HepG2 (cell line): Measurements from ENCODE around the gene ELMO2. TPM values are rescaled to one million over a fixed set of nuclear protein-coding genes. Genes with fewer than 3 reads are reported as not detected.

Experiments used
- ATAC-seq: fragments of 200-7000 bp; cut with Tn5 transposase; 3 replicates; pipeline ENCODE4 v1.9.1; 2020; ENCODE audit warnings: mild to moderate bottlenecking, moderate library complexity
- BruUV-seq: library from RNA; stranded (reverse); fragments of 400-500 nt; replicated peaks from 2 replicates; lab custom pipeline; 2021; lab: Mats Ljungman, UMichigan
- CTCF ChIA-PET: fragments of 300-600 bp; formaldehyde crosslinking; extraction: SDS; loops from one replicate; lab custom pipeline; 2021; ENCODE audit warnings: low total read pairs, inconsistent platforms, low intra/inter-chr PET ratio; lab: Yijun Ruan, JAX
- POLR2A ChIA-PET: fragments of 350-600 bp; sonication (Branson Sonifier 250); formaldehyde crosslinking; loops from one replicate; lab custom pipeline; 2020; ENCODE audit warnings: antibody characterized with exemption, inconsistent platforms; lab: Yijun Ruan, JAX
- DNase-seq: peaks from one replicate; pipeline ENCODE4 v3.0.0-alpha.2; 2015; ENCODE audit warnings: low spot score
- FAIRE-seq: peaks from 3 replicates; lab custom pipeline; 2011; peaks lifted over from hg19 to GRCh38; lab: Jason Lieb, UNC
- H2AFZ ChIP-seq: one replicate; pipeline ENCODE4 v1.6.1; 2011; ENCODE audit warnings: low read length, inconsistent platforms
- H3K27ac ChIP-seq: fragments of 300-600 bp; 3 replicates; pipeline ENCODE4 v1.8.0; 2011; ENCODE audit warnings: mixed run types, mild to moderate bottlenecking, mixed read lengths, low read length, inconsistent platforms; ENCODE audit not compliant: insufficient read depth; ENCODE audit errors: extremely low read length
- H3K27me3 ChIP-seq, 2 experiments: fragments of 200-600 bp in 1 of 2; 2 replicates in 1 of 2; 3 replicates in 1 of 2; pipeline versions ENCODE4 v1.6.0 to v1.8.0; 2011; ENCODE audit warnings: low read length in 2 of 2, mild to moderate bottlenecking in 2 of 2, moderate library complexity in 2 of 2, inconsistent platforms in 1 of 2; ENCODE audit not compliant: insufficient read depth in 2 of 2, control insufficient read depth in 1 of 2
- H3K36me3 ChIP-seq, 2 experiments: fragments of 200-600 bp in 1 of 2; replicated peaks in 1 of 2; 2 replicates in 1 of 2; 3 replicates in 1 of 2; pipeline versions ENCODE4 v1.5.1 to v1.8.0; 2011; ENCODE audit warnings: low read length in 2 of 2, inconsistent platforms in 1 of 2; ENCODE audit not compliant: insufficient read depth in 2 of 2, control insufficient read depth in 1 of 2
- H3K4me1 ChIP-seq: 2 replicates; pipeline ENCODE4 v1.5.1; 2012; ENCODE audit warnings: low read length, inconsistent platforms; ENCODE audit not compliant: insufficient read depth
- H3K4me2 ChIP-seq: 2 replicates; pipeline ENCODE4 v1.6.0; 2011; ENCODE audit warnings: low read depth, low read length, inconsistent platforms
- H3K4me3 ChIP-seq, 3 experiments: fragments of 200-600 bp in 1 of 3; sonication (generic), shearing (Covaris generic) in 1 of 3; replicated peaks in 1 of 3; 2 replicates each; pipeline ENCODE4 v1.5.1; 2011 to 2016; ENCODE audit warnings: low read length in 3 of 3, inconsistent platforms in 2 of 3, low read depth in 2 of 3, mild to moderate bottlenecking in 2 of 3, control low read depth in 1 of 3, mixed read lengths in 1 of 3; ENCODE audit not compliant: insufficient read depth in 1 of 3
- H3K79me2 ChIP-seq: one replicate; pipeline ENCODE4 v1.6.1; 2011; ENCODE audit warnings: low read length, inconsistent platforms; ENCODE audit not compliant: insufficient read depth
- H3K9ac ChIP-seq: 2 replicates; pipeline ENCODE4 v1.6.0; 2011; ENCODE audit warnings: mild to moderate bottlenecking, low read depth, low read length, inconsistent platforms; ENCODE audit not compliant: insufficient read depth
- H3K9me3 ChIP-seq: 2 replicates; pipeline ENCODE4 v1.5.1; 2012; ENCODE audit warnings: mild to moderate bottlenecking, low read length
- H4K20me1 ChIP-seq: 2 replicates; pipeline ENCODE4 v1.6.0; 2011; ENCODE audit warnings: inconsistent platforms, mild to moderate bottlenecking, low read length, moderate library complexity; ENCODE audit not compliant: insufficient read depth
- ATF5 ChIP-seq: sonication (generic); formaldehyde crosslinking; IDR thresholded peaks from 2 replicates; pipeline ENCODE4 v1.4.0; 2020; ENCODE audit warnings: mild to moderate bottlenecking, low read depth, missing genetic modification reagents
- FOXA3 ChIP-seq: IDR thresholded peaks from 2 replicates; pipeline ENCODE4 v1.6.1; 2016; ENCODE audit warnings: missing genetic modification reagents, missing compliant biosample characterization
- KDM6A ChIP-seq: IDR thresholded peaks from 2 replicates; pipeline ENCODE4 v1.6.1; 2016; ENCODE audit warnings: low read depth
- RFXAP ChIP-seq: sonication (generic); formaldehyde crosslinking; IDR thresholded peaks from 2 replicates; pipeline ENCODE4 v1.4.0; 2020; ENCODE audit warnings: missing genetic modification reagents, borderline replicate concordance
- TIGD3 ChIP-seq: sonication (generic); formaldehyde crosslinking; IDR thresholded peaks from 2 replicates; pipeline ENCODE4 v1.5.1; 2020; ENCODE audit warnings: mild to moderate bottlenecking, missing genetic modification reagents, borderline replicate concordance
- ZC3H13 ChIP-seq: sonication (generic); formaldehyde crosslinking; IDR thresholded peaks from 2 replicates; pipeline ENCODE4 v1.8.1; 2023; ENCODE audit warnings: mild to moderate bottlenecking, missing genetic modification reagents, moderate library complexity
- ZFY ChIP-seq: sonication (generic); formaldehyde crosslinking; IDR thresholded peaks from 2 replicates; pipeline ENCODE4 v1.4.0; 2020; ENCODE audit warnings: missing genetic modification reagents
- ZNF639 ChIP-seq: conservative IDR thresholded peaks from 2 replicates; pipeline ENCODE4 v1.6.1; 2018; ENCODE audit warnings: missing genetic modification reagents
- ZNF652 ChIP-seq: IDR thresholded peaks from 2 replicates; pipeline ENCODE4 v1.6.1; 2016; ENCODE audit warnings: low read depth, borderline replicate concordance
- ZNF800 ChIP-seq: sonication (generic); formaldehyde crosslinking; IDR thresholded peaks from 2 replicates; pipeline ENCODE4 v1.4.0; 2020; ENCODE audit warnings: missing genetic modification reagents
- WGBS: methylation state at CpG from one replicate; pipeline ENCODE4 v1.1.6; 2017; ENCODE audit warnings: low lambda C conversion rate; 5-methylcytosine and 5-hydroxymethylcytosine counted together
- in situ Hi-C: cut with HindIII; loops from 2 replicates; pipeline ENCODE4 v1.10.0; 2017; ENCODE audit warnings: low pct_unique_long_range_greater_than_20kb; ENCODE audit not compliant: extremely low pct_ligation_motif_present
- intact Hi-C: fragments of 100-400 bp; cut with micrococcal nuclease; formaldehyde crosslinking; loops from one replicate; pipeline ENCODE4 v1.10.0; 2022; ENCODE audit not compliant: unreplicated experiment
- polyA plus RNA-seq, 8 experiments: library from polyadenylated mRNA; depleted of rRNA in 3 of 8; stranded (reverse) in 7 of 8; unstranded in 1 of 8; fragments of >200 nt; fragmentation: Illumina TruSeq in 4 of 8; extraction: Trizol in 4 of 8; gene quantifications; 2 replicates each; pipeline versions ENCODE4 v1.2.1 to v1.2.3, GENCODE V29; 2011 to 2016; ENCODE audit warnings: low read depth in 4 of 8, missing spikeins in 1 of 8, mixed read lengths in 1 of 8; ENCODE audit not compliant: insufficient read depth in 1 of 8
- total RNA-seq, 5 experiments: library from RNA; depleted of rRNA; stranded (reverse); fragments of >200 nt; fragmentation: Illumina TruSeq; extraction: Trizol; gene quantifications; 2 replicates each; pipeline ENCODE4 v1.2.3, GENCODE V29; 2016; ENCODE audit warnings: low read depth in 1 of 5

The ELMO2 gene
- total and polyA plus RNA-seq, 2 of the 13 experiments (the other 11 are each of a cell fraction or from before 2014, with no cell fraction given): 30.6 to 35.7 TPM

- ATAC-seq (no peak), FAIRE-seq (no peak), DNase-seq (no peak)
- Histone ChIP-seq H3K4me3 (no peak overlapping the region), H3K27me3 (no peaks in the 10 kb centered on the region; a peak in 1 of 5 replicates), H3K4me2 (no peak overlapping the region), H3K36me3 (peaks cover 40 to 68% of the 10 kb centered on the region in 2 experiments), H2AFZ (no peak overlapping the region), H3K79me2 (peaks cover 15% of the 10 kb centered on the region), H3K27ac (no peak overlapping the region), H3K9ac (no peak overlapping the region), H3K9me3 (no peaks in the 10 kb centered on the region), H4K20me1 (peaks cover 5% of the 10 kb centered on the region; the same call in 1 of the 2 replicates), H3K4me1 (peaks cover 23% of the 10 kb centered on the region)
- in situ Hi-C loops: loop anchor here (25.0 kb wide), 1 partner anchor 580 kb away; the partner anchor contains the start of genes DNTTIP1 and WFDC3
- ChIA-PET POLR2A (no interaction called here), CTCF (no interaction called here)
- no peak for TF ChIP-seq ZFY
- TF ChIP-seq ATF5 (CRISPR knock-in tag): no peak
- no peak for TF ChIP-seq ZNF639 (CRISPR knock-in tag)
- no peak for TF ChIP-seq ZNF800 (CRISPR knock-in tag)
- TF ChIP-seq ZC3H13 (CRISPR knock-in tag): no peak
- no peak for TF ChIP-seq KDM6A (CRISPR knock-in tag)
- no peak for TF ChIP-seq ZNF652 (CRISPR knock-in tag)
- no peak for TF ChIP-seq TIGD3 (CRISPR knock-in tag)
- no peak for TF ChIP-seq RFXAP (CRISPR knock-in tag)
- TF ChIP-seq FOXA3: no peak
- WGBS: 94% methylated on average over 5 of the region's 5 CpGs
- intact Hi-C loops: no loop called here
- BruUV-seq: no TSS peak
Observed at GRCh38 chr20:46367234-46367633, 39.2 kb downstream of the ELMO2 start.
